H1 (cell line): ENCODE results near the gene PAOX. TPM values are rescaled to one million over a fixed set of nuclear protein-coding genes. Genes with fewer than 3 reads are reported as not detected.

Experiments used
- CTCF ChIA-PET: fragments of 300-600 bp; sonication (Branson Sonifier 250); formaldehyde crosslinking; loops from one replicate; lab custom pipeline; 2021; ENCODE audit not compliant: partially characterized antibody; lab: Charles Lee
- POLR2A ChIA-PET: fragments of 300-600 bp; sonication (Branson Sonifier 250); formaldehyde crosslinking; loops from one replicate; lab custom pipeline; 2021; ENCODE audit warnings: inconsistent platforms; ENCODE audit not compliant: partially characterized antibody; lab: Charles Lee
- DNase-seq, 2 experiments: peaks; one replicate each; pipeline versions ENCODE4 v3.0.0 to v3.0.0-alpha.2; 2010 to 2022; ENCODE audit warnings: low spot score in 2 of 2, low read depth in 1 of 2, mixed read lengths in 1 of 2
- FAIRE-seq: peaks from 2 replicates; lab custom pipeline; 2011; peaks lifted over from hg19 to GRCh38; lab: Jason Lieb, UNC
- H2AFZ ChIP-seq: 2 replicates; pipeline ENCODE4 v1.8.1; 2012; ENCODE audit warnings: low read length, inconsistent platforms
- H2AK5ac ChIP-seq: 2 replicates; pipeline ENCODE4 v1.6.1; 2013; ENCODE audit warnings: low read depth, low read length
- H2BK120ac ChIP-seq: replicated peaks from 2 replicates; pipeline ENCODE3; 2013; ENCODE audit warnings: low read depth, low read length, inconsistent platforms
- H2BK12ac ChIP-seq: 2 replicates; pipeline ENCODE4 v1.6.1; 2013; ENCODE audit warnings: low read depth, low read length
- H2BK15ac ChIP-seq: 2 replicates; pipeline ENCODE4 v1.6.1; 2013; ENCODE audit warnings: low read length
- H2BK20ac ChIP-seq: 2 replicates; pipeline ENCODE4 v1.6.1; 2013; ENCODE audit warnings: low read length
- H2BK5ac ChIP-seq: 2 replicates; pipeline ENCODE4 v1.6.1; 2013; ENCODE audit warnings: low read depth, low read length
- H3K14ac ChIP-seq: 2 replicates; pipeline ENCODE4 v1.6.1; 2013; ENCODE audit warnings: inconsistent platforms; ENCODE audit not compliant: insufficient read length
- H3K18ac ChIP-seq: 2 replicates; pipeline ENCODE4 v1.6.1; 2013; ENCODE audit warnings: low read length; ENCODE audit errors: extremely low read depth
- H3K23ac ChIP-seq: 2 replicates; pipeline ENCODE4 v1.6.1; 2013; ENCODE audit warnings: inconsistent platforms; ENCODE audit not compliant: insufficient read length
- H3K23me2 ChIP-seq: 2 replicates; pipeline ENCODE4 v1.6.1; 2013; ENCODE audit warnings: low read depth, low read length
- H3K27ac ChIP-seq: 2 replicates; pipeline ENCODE4 v1.6.1; 2011; ENCODE audit warnings: low read depth, low read length, inconsistent platforms
- H3K27me3 ChIP-seq, 4 experiments: replicated peaks in 1 of 4; 1 replicate in 1 of 4; 2 replicates in 3 of 4; pipeline versions ENCODE4 v1.6.1 to v1.8.1; 2011 to 2013; ENCODE audit warnings: low read length in 3 of 4, mild to moderate bottlenecking in 3 of 4, inconsistent platforms in 2 of 4, mixed read lengths in 2 of 4, moderate library complexity in 1 of 4; ENCODE audit not compliant: control insufficient read depth in 3 of 4, insufficient read depth in 3 of 4; ENCODE audit errors: extremely low read depth in 1 of 4
- H3K36me3 ChIP-seq, 4 experiments: 2 replicates each; pipeline versions ENCODE4 v1.6.1 to v1.8.1; 2011 to 2013; ENCODE audit warnings: mild to moderate bottlenecking in 4 of 4, low read length in 3 of 4, moderate library complexity in 2 of 4, control low read depth in 1 of 4, inconsistent platforms in 1 of 4; ENCODE audit not compliant: insufficient read depth in 4 of 4, control insufficient read depth in 2 of 4
- H3K4ac ChIP-seq: replicated peaks from 2 replicates; pipeline ENCODE3; 2013; ENCODE audit warnings: low read length, low read depth, mixed read lengths, inconsistent platforms; ENCODE audit not compliant: insufficient read length
- H3K4me1 ChIP-seq, 4 experiments: replicated peaks in 1 of 4; 1 replicate in 1 of 4; 2 replicates in 3 of 4; pipeline versions ENCODE4 v1.6.1 to v1.8.1; 2011 to 2013; ENCODE audit warnings: low read length in 3 of 4, inconsistent platforms in 2 of 4, mixed read lengths in 1 of 4; ENCODE audit not compliant: insufficient read depth in 4 of 4, control insufficient read depth in 3 of 4
- H3K4me2 ChIP-seq, 2 experiments: 2 replicates each; pipeline versions ENCODE4 v1.6.1 to v1.8.1; 2011 to 2013; ENCODE audit warnings: low read depth in 2 of 2, low read length in 2 of 2, control low read depth in 1 of 2, inconsistent platforms in 1 of 2, mild to moderate bottlenecking in 1 of 2; ENCODE audit not compliant: insufficient read depth in 1 of 2
- H3K4me3 ChIP-seq, 4 experiments: fragments of 200-600, 300-600 bp in 1 of 4; sonication (generic), shearing (Covaris generic), sonication (Bioruptor Twin) in 1 of 4; 2 replicates each; pipeline versions ENCODE4 v1.5.1 to v1.8.1; 2011 to 2016; ENCODE audit warnings: low read length in 4 of 4, low read depth in 3 of 4, control low read depth in 2 of 4, inconsistent platforms in 2 of 4, mild to moderate bottlenecking in 2 of 4, mixed read lengths in 1 of 4, moderate library complexity in 1 of 4; ENCODE audit not compliant: insufficient read depth in 2 of 4; ENCODE audit errors: extremely low read depth in 1 of 4
- H3K56ac ChIP-seq: replicated peaks from 2 replicates; pipeline ENCODE3; 2013; ENCODE audit warnings: low read depth, mild to moderate bottlenecking, mixed read lengths, low read length, inconsistent platforms; ENCODE audit not compliant: insufficient read length
- H3K79me1 ChIP-seq: 2 replicates; pipeline ENCODE4 v1.6.1; 2013; ENCODE audit warnings: low read depth, low read length, control low read depth
- H3K79me2 ChIP-seq, 2 experiments: 2 replicates each; pipeline versions ENCODE4 v1.6.1 to v1.8.1; 2012 to 2013; ENCODE audit warnings: low read length in 2 of 2, mild to moderate bottlenecking in 2 of 2, inconsistent platforms in 1 of 2; ENCODE audit not compliant: insufficient read depth in 2 of 2, control insufficient read depth in 1 of 2
- H3K9ac ChIP-seq, 4 experiments: replicated peaks in 1 of 4; 1 replicate in 1 of 4; 2 replicates in 3 of 4; pipeline versions ENCODE4 v1.6.1 to v1.8.1; 2011 to 2013; ENCODE audit warnings: low read depth in 3 of 4, low read length in 3 of 4, control low read depth in 2 of 4, mild to moderate bottlenecking in 2 of 4, moderate library complexity in 2 of 4, inconsistent platforms in 1 of 4; ENCODE audit errors: extremely low read depth in 1 of 4
- H3K9me3 ChIP-seq, 2 experiments: 2 replicates each; pipeline versions ENCODE4 v1.6.1 to v1.8.1; 2012 to 2013; ENCODE audit warnings: mild to moderate bottlenecking in 2 of 2, moderate library complexity in 2 of 2, control low read depth in 1 of 2, inconsistent platforms in 1 of 2, low read depth in 1 of 2, low read length in 1 of 2, mixed read lengths in 1 of 2; ENCODE audit not compliant: insufficient read depth in 2 of 2
- H4K20me1 ChIP-seq, 2 experiments: replicated peaks in 1 of 2; 2 replicates each; pipeline versions ENCODE3 to v1.8.1; 2011 to 2013; ENCODE audit warnings: inconsistent platforms in 2 of 2, low read length in 2 of 2, mild to moderate bottlenecking in 1 of 2; ENCODE audit not compliant: insufficient read depth in 2 of 2, control insufficient read depth in 1 of 2
- H4K5ac ChIP-seq: 2 replicates; pipeline ENCODE4 v1.6.1; 2013; ENCODE audit warnings: low read length, low read depth, mixed read lengths, inconsistent platforms; ENCODE audit not compliant: insufficient read length
- H4K8ac ChIP-seq: 2 replicates; pipeline ENCODE4 v1.8.0; 2013; ENCODE audit warnings: mild to moderate bottlenecking, moderate library complexity, low read length, inconsistent platforms; ENCODE audit not compliant: insufficient read depth; ENCODE audit errors: extremely low read depth
- H4K91ac ChIP-seq: replicated peaks from 2 replicates; pipeline ENCODE3; 2013; ENCODE audit warnings: low read length, mixed read lengths, inconsistent platforms; ENCODE audit not compliant: insufficient read length
- ASH2L ChIP-seq: fragments of 200-600, 300-600 bp; sonication (generic); IDR thresholded peaks from one replicate; pipeline ENCODE4 v1.7.1; 2017; ENCODE audit warnings: low read length
- BACH1 ChIP-seq: IDR thresholded peaks from 2 replicates; pipeline ENCODE4 v1.6.1; 2012; ENCODE audit warnings: low read length, improper control_type of control experiment
- BCL11A ChIP-seq, 2 experiments: IDR thresholded peaks; one replicate each; pipeline ENCODE4 v1.6.1; 2011; ENCODE audit warnings: low read depth in 2 of 2, low read length in 2 of 2, mild to moderate bottlenecking in 2 of 2
- CHD2 ChIP-seq: IDR thresholded peaks from 2 replicates; pipeline ENCODE4 v1.6.1; 2012; ENCODE audit warnings: low read length, improper control_type of control experiment
- FOSL1 ChIP-seq: IDR thresholded peaks from 2 replicates; pipeline ENCODE4 v1.6.1; 2011; ENCODE audit warnings: mild to moderate bottlenecking, low read depth, low read length, moderate library complexity; ENCODE audit not compliant: insufficient read depth
- GABPA ChIP-seq: IDR thresholded peaks from 2 replicates; pipeline ENCODE4 v1.6.1; 2011; ENCODE audit warnings: mild to moderate bottlenecking, low read length, moderate library complexity, borderline replicate concordance; ENCODE audit not compliant: insufficient read depth
- HDAC6 ChIP-seq: IDR thresholded peaks from one replicate; pipeline ENCODE4 v1.7.1; 2012; ENCODE audit warnings: low read depth, mild to moderate bottlenecking, inconsistent platforms, low read length, moderate library complexity
- NANOG ChIP-seq: IDR thresholded peaks from 2 replicates; pipeline ENCODE4 v1.6.1; 2011; ENCODE audit warnings: low read length, low read depth, mild to moderate bottlenecking, inconsistent platforms; ENCODE audit not compliant: insufficient read depth, poor library complexity, severe bottlenecking
- RAD21 ChIP-seq, 2 experiments: IDR thresholded peaks in 1 of 2; conservative IDR thresholded peaks in 1 of 2; 2 replicates each; pipeline ENCODE4 v1.6.1; 2011; ENCODE audit warnings: low read depth in 2 of 2, low read length in 2 of 2, improper control_type of control experiment in 1 of 2, inconsistent platforms in 1 of 2, mild to moderate bottlenecking in 1 of 2, moderate library complexity in 1 of 2
- RBBP5 ChIP-seq: IDR thresholded peaks from 2 replicates; pipeline ENCODE4 v1.7.1; 2012; ENCODE audit warnings: low read depth, mild to moderate bottlenecking, inconsistent platforms, low read length, moderate library complexity, borderline replicate concordance
- WGBS, 2 experiments: shearing (Covaris generic) in 1 of 2; methylation state at CpG; one replicate each; pipeline versions ENCODE4 v1.1.6 to v1.1.7; 2013 to 2015; ENCODE audit warnings: low lambda C conversion rate in 2 of 2, mixed read lengths in 2 of 2, inconsistent platforms in 1 of 2, low coverage in 1 of 2, missing lambda C conversion rate in 1 of 2; ENCODE audit not compliant: insufficient replicate concordance in 2 of 2, insufficient coverage in 1 of 2, insufficient read length in 1 of 2; ENCODE audit errors: extremely low coverage in 1 of 2, missing lambda C conversion rate in 1 of 2; 5-methylcytosine and 5-hydroxymethylcytosine counted together
- polyA plus RNA-seq, 7 experiments: library from polyadenylated mRNA; depleted of rRNA in 3 of 7; stranded (reverse) in 5 of 7; unstranded in 2 of 7; fragments of >200 nt in 5 of 7; fragments of 200-250 nt in 2 of 7; gene quantifications; 1 replicate in 5 of 7; 2 replicates in 1 of 7; 4 replicates in 1 of 7; pipeline versions ENCODE4 v1.2.1 to v1.2.3, GENCODE V29; 2011 to 2013; ENCODE audit warnings: missing spikeins in 2 of 7, mixed read lengths in 2 of 7
- total RNA-seq: library from RNA; stranded (reverse); fragmentation: NEBNext Ultra II Directional; extraction: Animal tissue kit (Norgen Biotek cat#: 25700); gene quantifications from 2 replicates; pipeline ENCODE4 v1.2.1, GENCODE V29; 2021
- TF ChIP-seq, protein P1 (sequence below): IDR thresholded peaks from 2 replicates; pipeline ENCODE4 v1.6.1; 2012; ENCODE audit warnings: inconsistent platforms

The PAOX gene
- total and polyA plus RNA-seq, 2 of the 8 experiments (the other 6 are each of a cell fraction or from before 2014, with no cell fraction given) = 3.7 to 4.3 TPM

DNA sequence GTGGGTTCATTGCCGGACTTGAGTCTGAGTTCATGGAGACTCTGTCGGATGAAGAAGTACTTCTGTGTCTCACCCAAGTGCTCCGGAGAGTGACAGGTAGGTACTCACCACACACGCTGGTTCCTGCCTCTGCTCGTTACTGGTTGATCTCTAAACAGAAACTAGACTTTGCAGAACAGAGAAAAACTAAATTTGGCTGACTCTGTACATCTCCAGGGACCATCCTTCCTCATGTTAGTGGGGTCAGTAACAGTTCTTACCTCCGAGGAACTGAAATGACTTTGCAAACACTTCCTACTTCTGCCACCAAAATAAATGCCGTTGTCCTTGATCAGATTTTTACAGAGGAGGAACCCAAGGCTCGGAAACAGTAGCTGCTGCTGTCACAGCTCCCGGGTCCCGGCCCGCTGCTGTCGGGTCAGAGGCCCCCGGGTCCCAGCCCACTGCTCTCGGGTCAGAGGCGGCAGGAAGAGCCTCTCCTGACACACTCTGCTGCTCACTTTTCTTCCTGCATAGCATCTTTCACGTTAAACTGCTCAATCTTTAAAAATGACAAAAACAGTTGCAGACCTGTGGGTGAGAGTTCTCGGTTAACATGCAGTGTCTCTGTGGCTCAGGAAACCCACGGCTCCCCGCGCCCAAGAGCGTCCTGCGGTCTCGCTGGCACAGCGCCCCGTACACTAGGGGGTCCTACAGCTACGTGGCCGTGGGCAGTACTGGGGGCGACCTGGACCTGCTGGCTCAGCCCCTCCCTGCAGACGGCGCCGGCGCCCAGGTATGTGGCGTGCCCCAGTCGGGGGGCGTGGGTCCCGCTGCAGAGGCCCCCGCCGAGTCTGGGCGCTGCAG, 10.1 kb downstream of the PAOX start:
- H3K4me2 ChIP-seq = no peak overlapping the region
- H4K20me1 ChIP-seq = no peaks in the 10 kb centered on the region
- CTCF ChIA-PET = interaction anchor here (1.6 kb wide), 1 partner anchor 60 kb away, joined by 5 read pairs; no protein-coding TSS in a partner anchor
- TF ChIP-seq FOSL1 = no peak
- TF ChIP-seq BACH1 = no peak
- no peak for TF ChIP-seq CHD2
- TF ChIP-seq RAD21 (IDR thresholded peaks at IDR 0.05 in 1 of 2, conservative IDR thresholded peaks at IDR 0.05 in 1 of 2; ENCODE audit: low read depth in 2 of 2, low read length in 2 of 2) = no peak
- no peak for TF ChIP-seq ASH2L
- TF ChIP-seq, protein P1, sequence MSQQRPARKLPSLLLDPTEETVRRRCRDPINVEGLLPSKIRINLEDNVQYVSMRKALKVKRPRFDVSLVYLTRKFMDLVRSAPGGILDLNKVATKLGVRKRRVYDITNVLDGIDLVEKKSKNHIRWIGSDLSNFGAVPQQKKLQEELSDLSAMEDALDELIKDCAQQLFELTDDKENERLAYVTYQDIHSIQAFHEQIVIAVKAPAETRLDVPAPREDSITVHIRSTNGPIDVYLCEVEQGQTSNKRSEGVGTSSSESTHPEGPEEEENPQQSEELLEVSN = no peak
- TF ChIP-seq BCL11A (IDR thresholded peaks at IDR 0.05; ENCODE audit: low read depth in 2 of 2, low read length in 2 of 2) = no peak
- TF ChIP-seq GABPA = no peak
- TF ChIP-seq RBBP5 = no peak
- TF ChIP-seq NANOG = no peak
- TF ChIP-seq HDAC6 = no peak

More for the DNA sequence above, 10.1 kb downstream of the PAOX start:
- no peak overlapping the region for H4K91ac ChIP-seq
- no peak overlapping the region for H2BK12ac ChIP-seq
- POLR2A ChIA-PET = interaction anchor here (6.0 kb wide), 1 partner anchor 10 kb away, joined by 25 read pairs; the partner anchor contains the start of gene PAOX
- H3K4me3 ChIP-seq = no peak overlapping the region
- H2BK20ac ChIP-seq = no peak overlapping the region
- H4K8ac ChIP-seq = no peak overlapping the region
- no peak overlapping the region for H3K27ac ChIP-seq
- no peak overlapping the region for H3K18ac ChIP-seq
- 93% methylated on average over 39 of the region's 39 CpGs; no CpG with 5 or more reads in 1 of the 2 experiments for WGBS, 2 experiments
- H3K4ac ChIP-seq = no peak overlapping the region
- H3K79me1 ChIP-seq = no peaks in the 10 kb centered on the region
- no peaks in the 10 kb centered on the region for H3K9me3 ChIP-seq
- no peaks in the 10 kb centered on the region for H3K36me3 ChIP-seq
- H2AK5ac ChIP-seq = no peak overlapping the region
- H3K4me1 ChIP-seq = peaks cover 0 to 3% (median 0%) of the 10 kb centered on the region in 4 experiments; a peak in 2 of 7 replicates
- no peaks in the 10 kb centered on the region; the same call in 1 of the 2 replicates for H3K23me2 ChIP-seq
- no peak overlapping the region for H3K14ac ChIP-seq
- FAIRE-seq (no peak), DNase-seq (no peak)
- H3K56ac ChIP-seq = no peak overlapping the region
- H4K5ac ChIP-seq = no peak overlapping the region
- H3K27me3 ChIP-seq = no peaks in the 10 kb centered on the region
- no peak overlapping the region for H2AFZ ChIP-seq
- no peaks in the 10 kb centered on the region for H3K79me2 ChIP-seq
- H2BK120ac ChIP-seq = no peak overlapping the region
- no peak overlapping the region for H2BK5ac ChIP-seq
- no peak overlapping the region for H3K23ac ChIP-seq
- H3K9ac ChIP-seq = no peak overlapping the region
- no peak overlapping the region for H2BK15ac ChIP-seq
